CD14-positive monocyte (primary cell): ENCODE data around the gene IL17RA. TPM values are rescaled to one million over a fixed set of nuclear protein-coding genes. Genes with fewer than 3 reads are reported as not detected.

ENCODE experiments used
- DNase-seq, 3 donors: peaks; one replicate each; pipeline ENCODE4 v3.0.0-alpha.2; 2011 to 2022
- H2AFZ ChIP-seq: 2 replicates; pipeline ENCODE4 v1.6.0; 2012; ENCODE audit warnings: mild to moderate bottlenecking, low read depth, low read length, inconsistent platforms; ENCODE audit not compliant: insufficient read depth, poor library complexity, severe bottlenecking
- H3K27ac ChIP-seq, 2 donors: 1 replicate in 1 of 2; 2 replicates in 1 of 2; pipeline ENCODE4 v1.5.1; 2012 to 2013; ENCODE audit warnings: low read length in 2 of 2, control low read depth in 1 of 2, inconsistent platforms in 1 of 2, low read depth in 1 of 2, mild to moderate bottlenecking in 1 of 2
- H3K27me3 ChIP-seq, 2 donors: one replicate each; pipeline versions ENCODE4 v1.6.0 to v1.6.1; 2011 to 2013; ENCODE audit warnings: low read length in 2 of 2; ENCODE audit not compliant: control insufficient read depth in 2 of 2, insufficient read depth in 2 of 2
- H3K36me3 ChIP-seq, 2 donors: replicated peaks in 1 of 2; 1 replicate in 1 of 2; 2 replicates in 1 of 2; pipeline versions ENCODE4 v1.5.1 to v1.6.1; 2012 to 2013; ENCODE audit warnings: low read length in 2 of 2, control low read depth in 1 of 2, inconsistent platforms in 1 of 2, mild to moderate bottlenecking in 1 of 2; ENCODE audit not compliant: insufficient read depth in 2 of 2, control insufficient read depth in 1 of 2
- H3K4me1 ChIP-seq, 2 donors: 1 replicate in 1 of 2; 2 replicates in 1 of 2; pipeline versions ENCODE4 v1.5.1 to v1.6.1; 2012 to 2013; ENCODE audit warnings: low read length in 2 of 2, control low read depth in 1 of 2, inconsistent platforms in 1 of 2, mild to moderate bottlenecking in 1 of 2, moderate library complexity in 1 of 2; ENCODE audit not compliant: insufficient read depth in 2 of 2, control insufficient read depth in 1 of 2
- H3K4me2 ChIP-seq: replicated peaks from 2 replicates; pipeline ENCODE3; 2012; ENCODE audit warnings: low read length, moderate library complexity, mild to moderate bottlenecking; ENCODE audit not compliant: poor library complexity, severe bottlenecking; ENCODE audit errors: extremely low read depth
- H3K4me3 ChIP-seq, 3 experiments: fragments of 200-600 bp in 1 of 3; sonication (generic) in 1 of 3; replicated peaks in 1 of 3; 1 replicate in 2 of 3; 2 replicates in 1 of 3; pipeline ENCODE4 v1.5.1; 2011 to 2013; ENCODE audit warnings: low read length in 3 of 3, mild to moderate bottlenecking in 3 of 3, control low read depth in 2 of 3, low read depth in 2 of 3, inconsistent platforms in 1 of 3, moderate library complexity in 1 of 3
- H3K79me2 ChIP-seq: 2 replicates; pipeline ENCODE4 v1.6.0; 2012; ENCODE audit warnings: mild to moderate bottlenecking, control low read depth, inconsistent platforms, low read length, moderate library complexity; ENCODE audit not compliant: insufficient read depth
- H3K9ac ChIP-seq: 2 replicates; pipeline ENCODE4 v1.6.0; 2017; ENCODE audit warnings: low read length, mild to moderate bottlenecking; ENCODE audit not compliant: insufficient read depth, poor library complexity, severe bottlenecking
- H3K9me3 ChIP-seq, 2 donors: replicated peaks in 1 of 2; 1 replicate in 1 of 2; 2 replicates in 1 of 2; pipeline versions ENCODE4 v1.5.1 to v1.6.1; 2012 to 2013; ENCODE audit warnings: low read length in 2 of 2, control low read depth in 1 of 2; ENCODE audit not compliant: control insufficient read depth in 1 of 2, insufficient read depth in 1 of 2
- H4K20me1 ChIP-seq: 2 replicates; pipeline ENCODE4 v1.6.0; 2012; ENCODE audit warnings: mild to moderate bottlenecking, low read length, control low read depth, moderate library complexity; ENCODE audit not compliant: insufficient read depth
- H3K27ac Mint-ChIP-seq, 7 donors: one replicate each; pipeline ENCODE4 v1.8.0; 2020; ENCODE audit warnings: mild to moderate bottlenecking in 7 of 7, mixed read lengths in 7 of 7, moderate library complexity in 6 of 7, inconsistent platforms in 2 of 7
- H3K27me3 Mint-ChIP-seq, 3 donors: one replicate each; pipeline ENCODE4 v1.8.0; 2021 to 2022; ENCODE audit warnings: low read depth in 3 of 3, mild to moderate bottlenecking in 3 of 3, mixed read lengths in 3 of 3, moderate library complexity in 3 of 3, inconsistent platforms in 1 of 3
- H3K36me3 Mint-ChIP-seq, 2 donors: one replicate each; pipeline ENCODE4 v1.8.0; 2020; ENCODE audit warnings: mixed read lengths in 2 of 2, inconsistent platforms in 1 of 2, mild to moderate bottlenecking in 1 of 2
- H3K4me1 Mint-ChIP-seq: one replicate; pipeline ENCODE4 v1.8.0; 2020; ENCODE audit warnings: mild to moderate bottlenecking, mixed read lengths
- H3K4me3 Mint-ChIP-seq, 2 donors: one replicate each; pipeline ENCODE4 v1.8.0; 2020; ENCODE audit warnings: mild to moderate bottlenecking in 2 of 2, mixed read lengths in 2 of 2, moderate library complexity in 1 of 2
- H3K9me3 Mint-ChIP-seq, 7 donors: one replicate each; pipeline ENCODE4 v1.8.0; 2020 to 2022; ENCODE audit warnings: mixed read lengths in 7 of 7, mild to moderate bottlenecking in 6 of 7, moderate library complexity in 6 of 7, inconsistent platforms in 2 of 7
- WGBS: methylation state at CpG from one replicate; pipeline ENCODE4 v1.1.5; 2013; ENCODE audit warnings: missing lambda C conversion rate; ENCODE audit not compliant: insufficient coverage; 5-methylcytosine and 5-hydroxymethylcytosine counted together
- intact Hi-C, 2 donors: fragments of 100-400 bp; cut with micrococcal nuclease; formaldehyde crosslinking; loops; one replicate each; pipeline versions ENCODE4 v1.15.0 to v1.15.1; 2023
- polyA plus RNA-seq, 3 donors: library from polyadenylated mRNA; depleted of rRNA in 1 of 3; unstranded in 2 of 3; stranded (reverse) in 1 of 3; fragments of 300-500 nt in 2 of 3; fragments of >200 nt in 1 of 3; fragmentation: Illumina TruSeq in 2 of 3; gene quantifications; 1 replicate in 2 of 3; 2 replicates in 1 of 3; pipeline ENCODE4 v1.2.3, GENCODE V29; 2012 to 2021
- TF ChIP-seq, protein P1 (sequence below): fragments of 200-600 bp; IDR thresholded peaks from one replicate; pipeline ENCODE4 v1.8.0; 2022; ENCODE audit warnings: antibody characterized with exemption, mild to moderate bottlenecking

The IL17RA gene
- polyA plus RNA-seq, 3 donors, result 68.3 to 118 (median 96.7) TPM

DNA sequence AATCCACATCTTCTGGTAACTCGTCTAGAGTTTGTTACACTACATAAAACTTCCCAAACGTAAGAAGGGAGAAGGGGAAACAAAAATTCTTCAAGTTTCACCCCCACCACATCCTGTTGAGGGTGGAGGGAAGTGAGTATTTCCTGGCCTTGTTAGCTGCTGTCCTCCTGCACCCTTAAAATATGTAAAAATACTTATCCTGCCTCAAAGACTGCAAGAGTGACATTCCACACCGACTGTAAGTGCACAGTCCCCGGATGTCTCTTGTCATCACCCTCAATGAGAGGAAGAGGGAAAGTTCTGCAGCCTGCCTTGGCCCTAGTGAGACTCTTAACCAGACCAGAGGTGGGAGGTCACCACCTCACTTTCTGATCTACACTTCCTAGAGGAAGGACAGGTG, 33.1 kb downstream of the IL17RA start:
- Mint-ChIP-seq H3K4me3 (peak overlapping the region; percentile 69 to 86), H3K36me3 (peaks cover 12 to 28% of the 10 kb centered on the region in 2 donors), H3K9me3 (peaks cover 0 to 5% (median 0%) of the 10 kb centered on the region in 7 donors), H3K27me3 (peaks cover 0 to 21% (median 10%) of the 10 kb centered on the region in 3 donors), H3K4me1 (peaks cover 80% of the 10 kb centered on the region), H3K27ac (peak overlapping the region; percentile 90 to 96 (median 95))
- Histone ChIP-seq H3K27me3 (peaks cover 3 to 8% of the 10 kb centered on the region in 2 donors), H3K79me2 (peaks cover 48% of the 10 kb centered on the region), H3K4me2 (peak overlapping the region; percentile 86), H3K36me3 (peaks cover 5 to 14% of the 10 kb centered on the region in 2 donors), H3K9me3 (no peaks in the 10 kb centered on the region), H3K9ac (no peak overlapping the region), H3K4me3 (peak overlapping the region; percentile 7 to 79 (median 10)), H3K4me1 (peaks cover 79 to 84% of the 10 kb centered on the region in 2 donors), H2AFZ (no peak overlapping the region), H4K20me1 (peaks cover 62% of the 10 kb centered on the region), H3K27ac (peak overlapping the region; percentile 45 to 86)
- no CpG with 5 or more reads among the region's 4 CpGs for WGBS
- intact Hi-C loops, result loop anchor here (2.0 to 5.0 kb wide), 4 partner anchors 17 to 37 kb away; partner anchors contain the start of gene IL17RA (in 1 of the 2)
- TF ChIP-seq, protein P1, sequence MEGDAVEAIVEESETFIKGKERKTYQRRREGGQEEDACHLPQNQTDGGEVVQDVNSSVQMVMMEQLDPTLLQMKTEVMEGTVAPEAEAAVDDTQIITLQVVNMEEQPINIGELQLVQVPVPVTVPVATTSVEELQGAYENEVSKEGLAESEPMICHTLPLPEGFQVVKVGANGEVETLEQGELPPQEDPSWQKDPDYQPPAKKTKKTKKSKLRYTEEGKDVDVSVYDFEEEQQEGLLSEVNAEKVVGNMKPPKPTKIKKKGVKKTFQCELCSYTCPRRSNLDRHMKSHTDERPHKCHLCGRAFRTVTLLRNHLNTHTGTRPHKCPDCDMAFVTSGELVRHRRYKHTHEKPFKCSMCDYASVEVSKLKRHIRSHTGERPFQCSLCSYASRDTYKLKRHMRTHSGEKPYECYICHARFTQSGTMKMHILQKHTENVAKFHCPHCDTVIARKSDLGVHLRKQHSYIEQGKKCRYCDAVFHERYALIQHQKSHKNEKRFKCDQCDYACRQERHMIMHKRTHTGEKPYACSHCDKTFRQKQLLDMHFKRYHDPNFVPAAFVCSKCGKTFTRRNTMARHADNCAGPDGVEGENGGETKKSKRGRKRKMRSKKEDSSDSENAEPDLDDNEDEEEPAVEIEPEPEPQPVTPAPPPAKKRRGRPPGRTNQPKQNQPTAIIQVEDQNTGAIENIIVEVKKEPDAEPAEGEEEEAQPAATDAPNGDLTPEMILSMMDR, result no peak
- peak in 2 of 3 donors; percentile 42 to 45 for DNase-seq

DNA sequence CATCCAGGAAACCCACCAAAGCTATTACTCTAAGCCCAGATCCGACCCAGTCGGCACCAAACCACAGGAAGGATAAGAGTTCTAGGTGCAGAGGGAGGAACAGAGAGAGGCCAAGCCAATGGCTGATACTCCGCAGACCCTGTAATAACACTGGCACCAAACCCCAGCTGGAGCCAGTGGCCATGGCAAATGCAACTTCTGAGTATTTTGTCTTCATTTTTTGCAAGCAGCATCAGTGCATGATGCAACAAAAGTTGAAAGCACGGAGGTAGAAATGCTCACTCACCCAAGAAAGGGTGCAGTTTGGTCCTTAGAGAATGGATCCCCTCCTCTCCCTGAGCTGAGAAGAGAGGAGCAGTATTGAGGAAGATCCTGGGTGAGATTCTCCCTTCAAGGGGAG, 33.5 kb downstream of the IL17RA start:
- 60% methylated on average over 1 of the region's 4 CpGs for WGBS
- peaks cover 44% of the 10 kb centered on the region for H3K79me2 ChIP-seq
- H3K27ac ChIP-seq, result peak overlapping the region; percentile 45 to 86
- peaks cover 75 to 80% of the 10 kb centered on the region in 2 donors for H3K4me1 ChIP-seq
- peaks cover 3 to 8% of the 10 kb centered on the region in 2 donors for H3K27me3 ChIP-seq
- Mint-ChIP-seq H3K9me3 (peaks cover 0 to 5% (median 0%) of the 10 kb centered on the region in 7 donors), H3K27me3 (peaks cover 0 to 21% (median 10%) of the 10 kb centered on the region in 3 donors), H3K36me3 (peaks cover 7 to 23% of the 10 kb centered on the region in 2 donors), H3K27ac (peak overlapping the region; percentile 84 to 96 (median 91)), H3K4me3 (peak overlapping the region; percentile 69 to 86), H3K4me1 (peaks cover 76% of the 10 kb centered on the region)
- H3K4me2 ChIP-seq, result peak overlapping the region; percentile 86
- no peak for DNase-seq
- H2AFZ ChIP-seq, result no peak overlapping the region
- peak overlapping the region; percentile 10 for H3K9ac ChIP-seq
- TF ChIP-seq, protein P1, result no peak
- H3K9me3 ChIP-seq, result no peaks in the 10 kb centered on the region
- H4K20me1 ChIP-seq, result peaks cover 58% of the 10 kb centered on the region
- peak overlapping the region; percentile 7 to 79 (median 10) for H3K4me3 ChIP-seq
- intact Hi-C loops, result loop anchor here in 1 of 2 donors (2.0 to 5.0 kb wide), 2 partner anchors 36 kb away; partner anchors contain the start of gene IL17RA
- H3K36me3 ChIP-seq, result peaks cover 3 to 9% of the 10 kb centered on the region in 2 donors
